NCI-H2081 (cell line): ENCODE results near the gene PTPRD.

Source experiments
- DNase-seq, 2 experiments: peaks; one replicate each; lab custom pipeline; 2025; lab: John Stamatoyannopoulos, UW

The PTPRD gene

GRCh38 chr9:8826281-8826680 is 1786.5 kb downstream of the PTPRD start:
- DNase-seq = no peak

- DNase-seq = no peak
These were observed 1787.1 kb downstream of the PTPRD start for GRCh38 chr9:8825585-8826147.

GRCh38 chr9:8823131-8823895 is 1789.5 kb downstream of the PTPRD start:
- DNase-seq = no peak

- no peak for DNase-seq
These were observed 1790.2 kb downstream of the PTPRD start for GRCh38 chr9:8822667-8823025.

GRCh38 chr9:8821910-8822666 is 1790.7 kb downstream of the PTPRD start:
- DNase-seq = no peak

GRCh38 chr9:8817335-8817734 is 1795.5 kb downstream of the PTPRD start:
- no peak for DNase-seq

GRCh38 chr9:8816361-8816760 is 1796.4 kb downstream of the PTPRD start:
- peak; percentile 43 to 63 for DNase-seq

- DNase-seq = peak in 1 of 2 experiments; percentile 29
These were observed 1796.9 kb downstream of the PTPRD start for GRCh38 chr9:8815931-8816330.

GRCh38 chr9:8815219-8815618 is 1797.6 kb downstream of the PTPRD start:
- no peak for DNase-seq

- DNase-seq = no peak
These were observed 1799.9 kb downstream of the PTPRD start for GRCh38 chr9:8812888-8813287.

- no peak for DNase-seq
These were observed 1803.1 kb downstream of the PTPRD start for GRCh38 chr9:8809741-8810140.

- no peak for DNase-seq
These were observed 1806.7 kb downstream of the PTPRD start for GRCh38 chr9:8806150-8806549.

- no peak for DNase-seq
These were observed 1808.2 kb downstream of the PTPRD start for GRCh38 chr9:8804613-8805012.

- peak in 1 of 2 experiments; percentile 24 for DNase-seq
These were observed 1810.6 kb downstream of the PTPRD start for GRCh38 chr9:8802242-8802641.

GRCh38 chr9:8800196-8800595 is 1812.6 kb downstream of the PTPRD start:
- no peak for DNase-seq

- no peak for DNase-seq
These were observed 1813.2 kb downstream of the PTPRD start for GRCh38 chr9:8799615-8800014.

- no peak for DNase-seq
These were observed 1813.6 kb downstream of the PTPRD start for GRCh38 chr9:8799206-8799605.

GRCh38 chr9:8784838-8785237 is 1828.0 kb downstream of the PTPRD start:
- DNase-seq = no peak

GRCh38 chr9:8783941-8784340 is 1828.9 kb downstream of the PTPRD start:
- no peak for DNase-seq

GRCh38 chr9:8782237-8782636 is 1830.6 kb downstream of the PTPRD start:
- DNase-seq = no peak

GRCh38 chr9:8781458-8781857 is 1831.3 kb downstream of the PTPRD start:
- no peak for DNase-seq

- no peak for DNase-seq
These were observed 1832.4 kb downstream of the PTPRD start for GRCh38 chr9:8780386-8780785.

GRCh38 chr9:8779478-8779877 is 1833.3 kb downstream of the PTPRD start:
- DNase-seq = peak in 1 of 2 experiments; percentile 47
